Parathyroid adenoma (tissue), 2 donors: ENCODE measurements around the gene ACP6.

ENCODE experiments used
- H2AFZ ChIP-seq: fragments of 300-600 bp; sonication (generic); one replicate; pipeline ENCODE4 v1.7.0; 2017; ENCODE audit warnings: antibody characterized with exemption, mild to moderate bottlenecking
- H3K27ac ChIP-seq: fragments of 300-600 bp; sonication (generic); one replicate; pipeline ENCODE4 v1.7.0; 2017
- H3K27me3 ChIP-seq: fragments of 300-600 bp; sonication (generic); one replicate; pipeline ENCODE4 v1.7.0; 2017; ENCODE audit warnings: low read length; ENCODE audit not compliant: control insufficient read depth, insufficient read depth
- H3K36me3 ChIP-seq: fragments of 300-600 bp; sonication (generic); one replicate; pipeline ENCODE4 v1.7.0; 2017; ENCODE audit warnings: low read length; ENCODE audit not compliant: control insufficient read depth, insufficient read depth
- H3K4me1 ChIP-seq: fragments of 300-600 bp; sonication (generic); one replicate; pipeline ENCODE4 v1.7.0; 2017; ENCODE audit warnings: control low read depth
- H3K4me2 ChIP-seq: fragments of 300-600 bp; sonication (generic); one replicate; pipeline ENCODE4 v1.7.0; 2017; ENCODE audit warnings: low read length
- H3K4me3 ChIP-seq: fragments of 300-600 bp; sonication (generic); one replicate; pipeline ENCODE4 v1.7.0; 2017; ENCODE audit warnings: low read depth, low read length
- H3K79me2 ChIP-seq: fragments of 300-600 bp; sonication (generic); one replicate; pipeline ENCODE4 v1.7.0; 2017; ENCODE audit warnings: control low read depth
- H3K9ac ChIP-seq: fragments of 300-600 bp; sonication (generic); one replicate; pipeline ENCODE4 v1.7.0; 2017; ENCODE audit warnings: mild to moderate bottlenecking
- H3K9me3 ChIP-seq: fragments of 300-600 bp; sonication (generic); one replicate; pipeline ENCODE4 v1.7.0; 2017; ENCODE audit warnings: low read length; ENCODE audit not compliant: control insufficient read depth
- TF ChIP-seq, protein P1 (sequence below): fragments of 300-600 bp; sonication (generic); IDR thresholded peaks from one replicate; pipeline ENCODE4 v1.7.0; 2017; ENCODE audit warnings: antibody characterized with exemption, mild to moderate bottlenecking
- donor health status: primary hyperparathyroidism.

ACP6 gene

GRCh38 chr1:147717051-147717705, 46.9 kb upstream of the ACP6 start:
- H3K27me3 ChIP-seq, result no peaks in the 10 kb centered on the region
- H3K9ac ChIP-seq, result no peak overlapping the region
- H3K4me3 ChIP-seq, result peak overlapping the region; percentile 5
- H3K9me3 ChIP-seq, result no peaks in the 10 kb centered on the region
- TF ChIP-seq, protein P1, sequence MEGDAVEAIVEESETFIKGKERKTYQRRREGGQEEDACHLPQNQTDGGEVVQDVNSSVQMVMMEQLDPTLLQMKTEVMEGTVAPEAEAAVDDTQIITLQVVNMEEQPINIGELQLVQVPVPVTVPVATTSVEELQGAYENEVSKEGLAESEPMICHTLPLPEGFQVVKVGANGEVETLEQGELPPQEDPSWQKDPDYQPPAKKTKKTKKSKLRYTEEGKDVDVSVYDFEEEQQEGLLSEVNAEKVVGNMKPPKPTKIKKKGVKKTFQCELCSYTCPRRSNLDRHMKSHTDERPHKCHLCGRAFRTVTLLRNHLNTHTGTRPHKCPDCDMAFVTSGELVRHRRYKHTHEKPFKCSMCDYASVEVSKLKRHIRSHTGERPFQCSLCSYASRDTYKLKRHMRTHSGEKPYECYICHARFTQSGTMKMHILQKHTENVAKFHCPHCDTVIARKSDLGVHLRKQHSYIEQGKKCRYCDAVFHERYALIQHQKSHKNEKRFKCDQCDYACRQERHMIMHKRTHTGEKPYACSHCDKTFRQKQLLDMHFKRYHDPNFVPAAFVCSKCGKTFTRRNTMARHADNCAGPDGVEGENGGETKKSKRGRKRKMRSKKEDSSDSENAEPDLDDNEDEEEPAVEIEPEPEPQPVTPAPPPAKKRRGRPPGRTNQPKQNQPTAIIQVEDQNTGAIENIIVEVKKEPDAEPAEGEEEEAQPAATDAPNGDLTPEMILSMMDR, result no peak
- H3K79me2 ChIP-seq, result no peaks in the 10 kb centered on the region
- H3K27ac ChIP-seq, result peak overlapping the region; percentile 81
- H3K4me1 ChIP-seq, result peaks cover 23% of the 10 kb centered on the region
- no peaks in the 10 kb centered on the region for H3K36me3 ChIP-seq
- H3K4me2 ChIP-seq, result peak overlapping the region; percentile 30
- peak overlapping the region; percentile 56 for H2AFZ ChIP-seq

- peaks cover 24% of the 10 kb centered on the region for H3K4me1 ChIP-seq
- no peak overlapping the region for H2AFZ ChIP-seq
- H3K9ac ChIP-seq, result no peak overlapping the region
- H3K36me3 ChIP-seq, result no peaks in the 10 kb centered on the region
- no peak overlapping the region for H3K4me3 ChIP-seq
- no peaks in the 10 kb centered on the region for H3K27me3 ChIP-seq
- no peaks in the 10 kb centered on the region for H3K79me2 ChIP-seq
- H3K27ac ChIP-seq, result no peak overlapping the region
- TF ChIP-seq, protein P1, result no peak
- H3K9me3 ChIP-seq, result no peaks in the 10 kb centered on the region
- H3K4me2 ChIP-seq, result no peak overlapping the region
Measured at GRCh38 chr1:147712605-147713004, 42.3 kb upstream of the ACP6 start.

DNA sequence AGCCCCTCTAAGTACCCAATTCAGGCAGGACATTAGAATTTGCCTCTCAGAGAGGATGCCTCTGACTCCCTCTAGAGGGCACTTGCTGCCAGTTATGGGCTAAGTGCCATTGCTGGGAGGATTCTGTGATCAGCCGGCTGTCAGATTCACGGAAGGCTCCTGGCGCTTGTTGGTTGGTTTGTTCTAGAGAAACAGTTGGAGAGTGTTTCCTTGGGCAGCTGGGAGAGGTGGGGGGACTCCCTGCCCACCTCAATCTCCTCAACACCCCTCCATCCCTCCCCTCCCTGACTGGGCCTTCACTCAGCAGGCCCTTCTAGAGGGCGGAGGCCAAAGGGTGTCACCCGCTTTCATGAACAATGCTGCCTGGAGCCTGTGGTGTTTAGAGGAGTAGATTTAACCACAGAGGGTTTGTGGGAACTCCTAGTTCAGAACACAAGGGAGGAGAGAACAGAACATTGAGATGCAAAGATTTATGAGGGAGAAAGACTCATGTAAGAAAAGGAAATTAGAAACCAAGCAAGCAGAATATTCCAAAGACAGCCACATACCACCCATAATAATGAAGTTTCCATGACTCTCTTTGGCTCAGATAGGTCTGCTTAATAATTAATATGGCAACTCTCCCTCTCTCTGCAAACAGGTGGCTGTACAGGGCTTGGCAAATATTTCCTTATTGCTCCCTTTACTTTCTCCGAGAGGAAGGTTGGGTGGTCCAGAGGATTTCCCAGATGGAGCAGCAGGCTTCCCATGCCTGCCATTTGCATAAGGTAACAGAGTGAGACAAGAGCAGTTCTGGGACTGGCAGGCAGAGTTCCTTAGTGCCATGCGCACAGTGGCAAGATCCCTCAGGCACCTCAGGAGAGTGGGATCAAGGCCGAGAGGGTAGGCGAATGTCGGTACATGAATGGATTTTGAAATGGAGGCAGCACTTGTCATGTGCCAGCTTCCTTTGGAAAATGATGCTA, 30.0 kb upstream of the ACP6 start:
- peak overlapping the region; percentile 30 for H3K27ac ChIP-seq
- TF ChIP-seq, protein P1, result peak; percentile 78
- H3K4me2 ChIP-seq, result no peak overlapping the region
- no peaks in the 10 kb centered on the region for H3K36me3 ChIP-seq
- H2AFZ ChIP-seq, result peak overlapping the region; percentile 81
- H3K9ac ChIP-seq, result no peak overlapping the region
- H3K9me3 ChIP-seq, result no peaks in the 10 kb centered on the region
- no peak overlapping the region for H3K4me3 ChIP-seq
- no peaks in the 10 kb centered on the region for H3K79me2 ChIP-seq
- H3K27me3 ChIP-seq, result no peaks in the 10 kb centered on the region
- peaks cover 2% of the 10 kb centered on the region for H3K4me1 ChIP-seq

- no peak overlapping the region for H3K4me2 ChIP-seq
- no peak overlapping the region for H3K27ac ChIP-seq
- H3K4me3 ChIP-seq, result no peak overlapping the region
- no peak overlapping the region for H3K9ac ChIP-seq
- peaks cover 2% of the 10 kb centered on the region for H3K4me1 ChIP-seq
- no peaks in the 10 kb centered on the region for H3K79me2 ChIP-seq
- no peak overlapping the region for H2AFZ ChIP-seq
- no peaks in the 10 kb centered on the region for H3K27me3 ChIP-seq
- no peaks in the 10 kb centered on the region for H3K36me3 ChIP-seq
- TF ChIP-seq, protein P1, result no peak
- H3K9me3 ChIP-seq, result no peaks in the 10 kb centered on the region
Measured at GRCh38 chr1:147699686-147700041, 29.3 kb upstream of the ACP6 start.
